ENCODE measurements around the gene ICAM1. TPM values are rescaled to one million over a fixed set of nuclear protein-coding genes. Genes with fewer than 3 reads are reported as not detected.
A peak's percentile ranks its signal among the peaks of the same experiment; 100 is the strongest.

Gene ICAM1
- total and polyA plus RNA-seq, 2 of the 13 experiments (the other 11 are each of a cell fraction or from before 2014, with no cell fraction given): 37.9 to 98.4 TPM

GRCh38 chr19:10286803-10287737 is 16.1 kb downstream of the ICAM1 start, which contains the start of gene ICAM4 (continued):
- TF ChIP-seq ATF3 (CRISPR knock-in tag; IDR thresholded peaks at IDR 0.05) (no peak), IKZF5 (CRISPR knock-in tag; IDR thresholded peaks at IDR 0.05) (peak; percentile 24; the same call in 1 of the 2 replicates), XRCC5 (optimal IDR thresholded peaks at IDR 0.05; ENCODE audit: low read length) (no peak), RFXANK (CRISPR knock-in tag; IDR thresholded peaks at IDR 0.05) (no peak), PHF8 (CRISPR knock-in tag; IDR thresholded peaks at IDR 0.05) (peak; percentile 45; the same call in 1 of the 2 replicates), ZNF816 (CRISPR knock-in tag; IDR thresholded peaks at IDR 0.05; ENCODE audit: borderline replicate concordance) (0 out of 2 replicates have a peak, but pooled peaks have one; percentile 36), MEIS2 (CRISPR knock-in tag; IDR thresholded peaks at IDR 0.05) (peak; percentile 6; the same call in 1 of the 2 replicates), ZFP36L1 (CRISPR knock-in tag; IDR thresholded peaks at IDR 0.05) (peak; percentile 21; the same call in 1 of the 2 replicates), JARID2 (CRISPR knock-in tag; IDR thresholded peaks at IDR 0.05; ENCODE audit: insufficient replicate concordance) (no peak), NR2F1 (CRISPR knock-in tag; IDR thresholded peaks at IDR 0.05) (0 out of 4 replicates have a peak, but pooled peaks of 1 of the 2 experiments have one; percentile 33)
- TF ChIP-seq, protein P1, sequence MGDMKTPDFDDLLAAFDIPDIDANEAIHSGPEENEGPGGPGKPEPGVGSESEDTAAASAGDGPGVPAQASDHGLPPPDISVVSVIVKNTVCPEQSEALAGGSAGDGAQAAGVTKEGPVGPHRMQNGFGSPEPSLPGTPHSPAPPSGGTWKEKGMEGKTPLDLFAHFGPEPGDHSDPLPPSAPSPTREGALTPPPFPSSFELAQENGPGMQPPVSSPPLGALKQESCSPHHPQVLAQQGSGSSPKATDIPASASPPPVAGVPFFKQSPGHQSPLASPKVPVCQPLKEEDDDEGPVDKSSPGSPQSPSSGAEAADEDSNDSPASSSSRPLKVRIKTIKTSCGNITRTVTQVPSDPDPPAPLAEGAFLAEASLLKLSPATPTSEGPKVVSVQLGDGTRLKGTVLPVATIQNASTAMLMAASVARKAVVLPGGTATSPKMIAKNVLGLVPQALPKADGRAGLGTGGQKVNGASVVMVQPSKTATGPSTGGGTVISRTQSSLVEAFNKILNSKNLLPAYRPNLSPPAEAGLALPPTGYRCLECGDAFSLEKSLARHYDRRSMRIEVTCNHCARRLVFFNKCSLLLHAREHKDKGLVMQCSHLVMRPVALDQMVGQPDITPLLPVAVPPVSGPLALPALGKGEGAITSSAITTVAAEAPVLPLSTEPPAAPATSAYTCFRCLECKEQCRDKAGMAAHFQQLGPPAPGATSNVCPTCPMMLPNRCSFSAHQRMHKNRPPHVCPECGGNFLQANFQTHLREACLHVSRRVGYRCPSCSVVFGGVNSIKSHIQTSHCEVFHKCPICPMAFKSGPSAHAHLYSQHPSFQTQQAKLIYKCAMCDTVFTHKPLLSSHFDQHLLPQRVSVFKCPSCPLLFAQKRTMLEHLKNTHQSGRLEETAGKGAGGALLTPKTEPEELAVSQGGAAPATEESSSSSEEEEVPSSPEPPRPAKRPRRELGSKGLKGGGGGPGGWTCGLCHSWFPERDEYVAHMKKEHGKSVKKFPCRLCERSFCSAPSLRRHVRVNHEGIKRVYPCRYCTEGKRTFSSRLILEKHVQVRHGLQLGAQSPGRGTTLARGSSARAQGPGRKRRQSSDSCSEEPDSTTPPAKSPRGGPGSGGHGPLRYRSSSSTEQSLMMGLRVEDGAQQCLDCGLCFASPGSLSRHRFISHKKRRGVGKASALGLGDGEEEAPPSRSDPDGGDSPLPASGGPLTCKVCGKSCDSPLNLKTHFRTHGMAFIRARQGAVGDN (CRISPR knock-in tag; IDR thresholded peaks at IDR 0.05): peak; percentile 88
- TF ChIP-seq, protein P2, sequence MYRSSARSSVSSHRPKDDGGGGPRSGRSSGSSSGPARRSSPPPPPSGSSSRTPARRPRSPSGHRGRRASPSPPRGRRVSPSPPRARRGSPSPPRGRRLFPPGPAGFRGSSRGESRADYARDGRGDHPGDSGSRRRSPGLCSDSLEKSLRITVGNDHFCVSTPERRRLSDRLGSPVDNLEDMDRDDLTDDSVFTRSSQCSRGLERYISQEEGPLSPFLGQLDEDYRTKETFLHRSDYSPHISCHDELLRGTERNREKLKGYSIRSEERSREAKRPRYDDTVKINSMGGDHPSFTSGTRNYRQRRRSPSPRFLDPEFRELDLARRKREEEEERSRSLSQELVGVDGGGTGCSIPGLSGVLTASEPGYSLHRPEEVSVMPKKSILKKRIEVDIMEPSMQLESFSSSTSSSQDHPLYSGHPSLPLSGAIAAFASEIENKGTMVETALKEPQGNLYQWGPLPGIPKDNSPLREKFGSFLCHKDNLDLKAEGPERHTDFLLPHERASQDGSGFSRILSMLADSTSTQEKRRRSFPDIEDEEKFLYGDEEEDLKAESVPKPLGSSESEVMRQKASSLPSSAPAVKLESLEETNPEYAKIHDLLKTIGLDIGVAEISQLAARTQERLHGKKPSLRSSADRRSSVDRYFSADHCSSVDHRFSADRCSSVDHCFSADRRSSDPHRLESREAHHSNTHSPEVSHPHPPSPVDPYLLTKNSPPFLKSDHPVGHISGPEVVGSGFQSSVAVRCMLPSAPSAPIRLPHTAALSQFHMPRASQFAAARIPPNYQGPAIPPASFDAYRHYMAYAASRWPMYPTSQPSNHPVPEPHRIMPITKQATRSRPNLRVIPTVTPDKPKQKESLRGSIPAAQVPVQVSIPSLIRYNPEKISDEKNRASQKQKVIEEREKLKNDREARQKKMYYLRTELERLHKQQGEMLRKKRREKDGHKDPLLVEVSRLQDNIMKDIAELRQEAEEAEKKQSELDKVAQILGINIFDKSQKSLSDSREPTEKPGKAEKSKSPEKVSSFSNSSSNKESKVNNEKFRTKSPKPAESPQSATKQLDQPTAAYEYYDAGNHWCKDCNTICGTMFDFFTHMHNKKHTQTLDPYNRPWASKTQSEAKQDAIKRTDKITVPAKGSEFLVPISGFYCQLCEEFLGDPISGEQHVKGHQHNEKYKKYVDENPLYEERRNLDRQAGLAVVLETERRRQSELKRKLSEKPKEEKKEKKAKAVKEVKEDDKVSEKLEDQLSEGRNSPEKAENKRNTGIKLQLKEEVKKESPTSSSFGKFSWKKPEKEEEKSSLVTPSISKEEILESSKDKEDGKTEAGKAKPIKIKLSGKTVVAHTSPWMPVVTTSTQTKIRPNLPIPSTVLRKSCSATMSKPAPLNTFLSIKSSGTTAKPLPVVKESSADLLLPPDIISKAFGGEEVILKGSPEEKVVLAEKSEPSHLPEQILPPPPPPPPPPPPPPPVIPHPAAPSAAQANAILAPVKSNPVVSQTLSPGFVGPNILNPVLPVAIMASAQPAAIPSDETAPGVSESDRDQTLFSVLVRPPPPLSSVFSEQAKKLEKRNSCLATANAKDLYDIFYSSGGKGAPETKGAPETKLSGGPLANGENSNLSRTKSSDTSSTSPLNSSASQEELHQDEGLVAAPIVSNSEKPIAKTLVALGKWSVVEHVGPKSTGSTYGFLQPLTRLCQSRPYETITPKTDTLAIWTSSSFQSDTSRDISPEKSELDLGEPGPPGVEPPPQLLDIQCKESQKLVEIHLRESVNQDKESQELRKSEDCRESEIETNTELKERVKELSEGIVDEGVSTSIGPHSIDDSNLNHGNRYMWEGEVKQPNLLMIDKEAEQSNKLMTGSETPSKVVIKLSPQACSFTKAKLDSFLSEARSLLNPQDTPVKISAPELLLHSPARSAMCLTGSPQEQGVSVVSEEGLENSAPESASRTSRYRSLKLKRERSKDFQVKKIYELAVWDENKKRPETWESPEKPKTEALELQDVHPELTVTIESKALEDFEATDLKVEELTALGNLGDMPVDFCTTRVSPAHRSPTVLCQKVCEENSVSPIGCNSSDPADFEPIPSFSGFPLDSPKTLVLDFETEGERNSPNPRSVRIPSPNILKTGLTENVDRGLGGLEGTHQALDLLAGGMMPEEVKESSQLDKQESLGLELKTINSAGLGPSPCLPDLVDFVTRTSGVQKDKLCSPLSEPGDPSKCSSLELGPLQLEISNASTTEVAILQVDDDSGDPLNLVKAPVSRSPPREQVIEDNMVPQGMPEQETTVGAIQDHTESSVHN (CRISPR knock-in tag; IDR thresholded peaks at IDR 0.05): peak; percentile 57; the same call in 1 of the 2 replicates

Measured in HepG2 (cell line).